Right renal pelvis (tissue), 4 donors: ENCODE data around the gene DLGAP4. TPM values are rescaled to one million over a fixed set of nuclear protein-coding genes. Genes with fewer than 3 reads are reported as not detected.
A peak's percentile ranks its signal among the peaks of the same experiment; 100 is the strongest.

Source experiments
- DNase-seq, 4 donors: peaks; one replicate each; pipeline ENCODE4 v3.0.0-alpha.2; 2013; ENCODE audit warnings: low read depth in 4 of 4, low spot score in 3 of 4, missing footprints in 1 of 4
- polyA plus RNA-seq, 4 donors: library from polyadenylated mRNA; unstranded; fragments of 120-200 nt; gene quantifications; one replicate each; pipeline ENCODE4 v1.2.1, GENCODE V29; 2013; ENCODE audit not compliant: insufficient read length in 4 of 4

The DLGAP4 gene
- polyA plus RNA-seq, 4 donors, result 57.6 to 71.2 (median 62.1) TPM

- DNase-seq, result peak in 2 of 4 donors; percentile 60 to 68
These were observed 268.4 kb downstream of the DLGAP4 start for GRCh38 chr20:36574366-36575135.

- DNase-seq, result no peak
These were observed 269.9 kb downstream of the DLGAP4 start for GRCh38 chr20:36576081-36576445.

Other genes with a start within 250 kb of the DLGAP4 start
- 10 to 100 TPM; 69.3 to 82.8 (median 71.8) TPM for gene EPB41L1, start 151.6 kb upstream of the DLGAP4 start, polyA plus RNA-seq
- 10 to 100 TPM; 42.7 to 48.8 (median 47.2) TPM for gene AAR2, start 69.9 kb upstream of the DLGAP4 start, polyA plus RNA-seq
- 100 to 1,000 TPM; 237 to 261 (median 257) TPM for gene MYL9, start 235.2 kb downstream of the DLGAP4 start, polyA plus RNA-seq